Breast epithelium (tissue), 3 donors: ENCODE measurements around the gene IKBKG.
"Not testable (repeated sequence)": the region's sequence is repeated elsewhere in the genome, so short reads cannot be mapped to it uniquely, and the experiment has no call there.

Experiments
- CTCF ChIP-seq, 3 donors: fragments of 450-650 bp; IDR thresholded peaks; one replicate each; pipeline ENCODE4 v1.5.1; 2016 to 2017; ENCODE audit warnings: antibody characterized with exemption in 3 of 3, mild to moderate bottlenecking in 3 of 3, moderate library complexity in 3 of 3
- POLR2A ChIP-seq: fragments of 450-650 bp; IDR thresholded peaks from one replicate; pipeline ENCODE4 v1.6.1; 2016; ENCODE audit warnings: antibody characterized with exemption, mild to moderate bottlenecking, moderate library complexity
- POLR2AphosphoS5 ChIP-seq, 3 donors: sonication (generic); formaldehyde crosslinking; IDR thresholded peaks; one replicate each; pipeline ENCODE4 v1.6.1; 2017; ENCODE audit warnings: antibody characterized with exemption in 3 of 3

- not testable (repeated sequence) for TF ChIP-seq CTCF (IDR thresholded peaks at IDR 0.05); POLR2A; POLR2AphosphoS5 (IDR thresholded peaks at IDR 0.05)
These were observed 46.0 kb upstream of the IKBKG start for GRCh38 chrX:154501423-154501822.
